ENCODE data around the gene GOLGA6A. TPM values are rescaled to one million over a fixed set of nuclear protein-coding genes. Genes with fewer than 3 reads are reported as not detected.
"Not testable (repeated sequence)": the region's sequence is repeated elsewhere in the genome, so short reads cannot be mapped to it uniquely, and the experiment has no call there.

The GOLGA6A gene, protein sequence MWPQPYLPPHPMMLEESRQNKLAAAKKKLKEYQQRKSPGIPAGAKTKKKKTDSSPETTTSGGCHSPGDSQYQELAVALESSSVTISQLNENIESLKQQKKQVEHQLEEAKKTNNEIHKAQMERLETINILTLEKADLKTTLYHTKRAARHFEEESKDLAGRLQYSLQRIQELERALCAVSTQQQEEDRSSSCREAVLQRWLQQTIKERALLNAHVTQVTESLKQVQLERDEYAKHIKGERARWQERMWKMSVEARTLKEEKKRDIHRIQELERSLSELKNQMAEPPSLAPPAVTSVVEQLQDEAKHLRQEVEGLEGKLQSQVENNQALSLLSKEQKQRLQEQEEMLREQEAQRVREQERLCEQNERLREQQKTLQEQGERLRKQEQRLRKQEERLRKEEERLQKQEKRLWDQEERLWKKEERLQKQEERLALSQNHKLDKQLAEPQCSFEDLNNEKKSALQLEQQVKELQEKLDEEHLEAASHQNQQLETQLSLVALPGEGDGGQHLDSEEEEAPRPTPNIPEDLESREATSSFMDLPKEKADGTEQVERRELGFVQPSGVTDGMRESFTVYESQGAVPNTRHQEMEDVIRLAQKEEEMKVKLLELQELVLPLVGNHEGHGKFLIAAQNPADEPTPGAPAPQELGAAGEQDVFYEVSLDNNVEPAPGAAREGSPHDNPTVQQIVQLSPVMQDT
- polyA plus RNA-seq (2012; ENCODE audit: insufficient read depth, insufficient read length, low read depth) = not detected

DNA sequence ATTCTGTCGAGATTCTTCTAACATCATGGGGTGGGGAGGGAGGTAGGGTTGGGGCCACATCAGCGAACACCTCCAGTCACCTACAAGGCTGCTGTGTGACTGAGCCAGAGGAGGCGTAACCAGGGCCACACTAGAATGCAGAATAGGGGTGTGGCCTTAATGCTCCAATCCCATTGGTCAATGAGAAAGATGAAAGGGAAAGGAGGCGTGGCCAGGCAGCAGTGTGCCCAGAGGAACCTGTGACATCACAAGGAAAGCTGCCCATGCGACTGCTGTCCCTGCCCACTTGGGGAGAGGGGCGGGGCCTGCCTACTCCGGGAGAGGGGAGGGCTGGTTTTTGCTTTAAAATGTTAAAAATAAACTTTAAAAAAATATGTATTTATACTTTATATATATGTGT, at the start of gene GOLGA6A:
Gene GOLGA6A, minus strand, starts transcription at position 101 of the 400 bp plus-strand sequence. Its CDS starts 41 bp downstream, at position 60.
- not testable (repeated sequence) for H3K9me3 ChIP-seq; H3K4me1 ChIP-seq; DNase-seq; H3K36me3 ChIP-seq; H3K27me3 ChIP-seq; H3K4me3 ChIP-seq (ENCODE audit: low read depth, low read length)

DNA sequence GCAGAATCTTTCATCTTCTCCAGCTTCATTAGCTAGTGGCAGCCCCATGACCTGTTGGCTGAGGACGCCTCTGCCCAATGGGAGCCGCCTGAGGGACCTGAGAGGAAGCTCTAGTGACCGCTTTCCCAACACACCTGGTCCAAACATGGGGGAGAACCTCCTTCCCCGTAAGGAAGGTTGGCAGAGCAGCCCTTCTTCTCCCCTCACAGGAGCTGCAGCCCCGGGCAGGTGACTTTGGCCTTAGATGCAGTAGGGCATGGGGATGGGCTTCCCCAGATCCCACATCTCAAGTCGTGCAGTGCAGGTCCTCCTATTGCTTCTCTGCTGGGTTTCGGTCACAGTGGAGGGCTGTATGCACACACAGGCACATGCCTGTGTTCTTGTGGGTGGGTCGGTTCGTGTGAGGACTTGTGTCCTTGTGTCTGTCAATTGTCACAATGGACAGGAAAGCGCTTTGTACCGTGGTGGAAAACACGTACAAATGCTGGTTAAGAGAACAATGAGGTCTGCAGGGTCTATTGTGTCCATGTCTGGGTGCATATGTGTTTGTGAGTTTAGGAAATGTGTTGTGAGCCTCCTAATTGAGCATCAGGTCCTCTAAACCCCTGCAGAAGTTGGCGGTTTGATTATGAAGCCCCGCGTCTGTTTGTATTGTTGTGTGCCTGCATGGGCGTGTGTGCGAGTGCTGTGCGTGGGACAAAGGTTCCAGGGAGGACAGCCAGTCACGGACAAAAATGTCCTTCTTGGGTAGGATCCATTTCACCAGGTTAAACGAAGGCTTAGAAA, 49.5 kb upstream of the GOLGA6A start:
- Histone ChIP-seq H3K9me3 (no peaks in the 10 kb centered on the region), H3K4me1 (peaks cover 13% of the 10 kb centered on the region), H3K4me3 (ENCODE audit: low read depth, low read length) (no peak overlapping the region), H3K27me3 (no peaks in the 10 kb centered on the region), H3K36me3 (no peaks in the 10 kb centered on the region)
- TF ChIP-seq, protein P1, sequence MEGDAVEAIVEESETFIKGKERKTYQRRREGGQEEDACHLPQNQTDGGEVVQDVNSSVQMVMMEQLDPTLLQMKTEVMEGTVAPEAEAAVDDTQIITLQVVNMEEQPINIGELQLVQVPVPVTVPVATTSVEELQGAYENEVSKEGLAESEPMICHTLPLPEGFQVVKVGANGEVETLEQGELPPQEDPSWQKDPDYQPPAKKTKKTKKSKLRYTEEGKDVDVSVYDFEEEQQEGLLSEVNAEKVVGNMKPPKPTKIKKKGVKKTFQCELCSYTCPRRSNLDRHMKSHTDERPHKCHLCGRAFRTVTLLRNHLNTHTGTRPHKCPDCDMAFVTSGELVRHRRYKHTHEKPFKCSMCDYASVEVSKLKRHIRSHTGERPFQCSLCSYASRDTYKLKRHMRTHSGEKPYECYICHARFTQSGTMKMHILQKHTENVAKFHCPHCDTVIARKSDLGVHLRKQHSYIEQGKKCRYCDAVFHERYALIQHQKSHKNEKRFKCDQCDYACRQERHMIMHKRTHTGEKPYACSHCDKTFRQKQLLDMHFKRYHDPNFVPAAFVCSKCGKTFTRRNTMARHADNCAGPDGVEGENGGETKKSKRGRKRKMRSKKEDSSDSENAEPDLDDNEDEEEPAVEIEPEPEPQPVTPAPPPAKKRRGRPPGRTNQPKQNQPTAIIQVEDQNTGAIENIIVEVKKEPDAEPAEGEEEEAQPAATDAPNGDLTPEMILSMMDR (IDR thresholded peaks at IDR 0.05; ENCODE audit: low read depth, low read length) = no peak
- DNase-seq = no peak

DNA sequence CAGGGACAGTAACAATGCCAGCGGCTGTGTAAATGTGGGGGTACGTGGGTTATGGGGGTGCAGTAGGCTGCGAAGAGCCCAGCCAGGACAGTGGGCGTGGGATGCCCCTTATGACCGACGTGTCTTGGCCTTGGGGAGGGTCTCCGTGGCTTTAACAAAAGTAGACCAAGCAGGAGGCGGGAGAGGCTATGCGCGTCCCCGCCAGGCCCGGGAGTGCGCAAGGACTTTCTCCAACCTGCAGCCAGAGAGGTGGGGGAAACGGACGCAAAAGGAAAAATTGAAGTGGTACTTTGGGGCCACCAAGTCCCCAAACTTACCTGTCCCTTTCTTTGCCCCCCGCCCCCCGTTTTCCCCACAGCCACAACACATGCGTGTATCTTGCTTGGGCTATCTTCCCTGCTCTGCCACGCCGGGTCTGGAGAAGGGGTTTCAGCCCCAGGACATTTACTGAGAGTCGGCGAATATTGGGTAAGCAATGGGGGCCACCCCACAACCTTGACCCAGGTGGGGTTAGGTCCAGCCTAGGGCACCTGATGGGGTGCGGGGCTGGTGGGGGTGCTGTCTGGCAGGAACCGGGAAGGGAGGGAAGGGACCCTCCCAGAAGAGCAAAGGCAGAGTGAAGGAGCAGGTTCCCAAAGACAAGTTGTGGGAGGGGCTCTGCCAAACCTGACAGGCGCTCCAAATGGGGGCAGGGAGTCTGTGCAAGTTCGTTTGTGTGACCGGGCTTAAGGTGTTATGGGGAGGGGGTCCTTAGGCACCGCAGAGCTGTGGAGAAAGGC, 48.7 kb upstream of the GOLGA6A start:
- no peaks in the 10 kb centered on the region for H3K27me3 ChIP-seq
- TF ChIP-seq, protein P1 (IDR thresholded peaks at IDR 0.05; ENCODE audit: low read depth, low read length) = no peak
- H3K4me3 ChIP-seq (ENCODE audit: low read depth, low read length) = no peak overlapping the region
- peaks cover 11% of the 10 kb centered on the region for H3K4me1 ChIP-seq
- no peaks in the 10 kb centered on the region for H3K36me3 ChIP-seq
- no peak for DNase-seq
- H3K9me3 ChIP-seq = no peaks in the 10 kb centered on the region

DNA sequence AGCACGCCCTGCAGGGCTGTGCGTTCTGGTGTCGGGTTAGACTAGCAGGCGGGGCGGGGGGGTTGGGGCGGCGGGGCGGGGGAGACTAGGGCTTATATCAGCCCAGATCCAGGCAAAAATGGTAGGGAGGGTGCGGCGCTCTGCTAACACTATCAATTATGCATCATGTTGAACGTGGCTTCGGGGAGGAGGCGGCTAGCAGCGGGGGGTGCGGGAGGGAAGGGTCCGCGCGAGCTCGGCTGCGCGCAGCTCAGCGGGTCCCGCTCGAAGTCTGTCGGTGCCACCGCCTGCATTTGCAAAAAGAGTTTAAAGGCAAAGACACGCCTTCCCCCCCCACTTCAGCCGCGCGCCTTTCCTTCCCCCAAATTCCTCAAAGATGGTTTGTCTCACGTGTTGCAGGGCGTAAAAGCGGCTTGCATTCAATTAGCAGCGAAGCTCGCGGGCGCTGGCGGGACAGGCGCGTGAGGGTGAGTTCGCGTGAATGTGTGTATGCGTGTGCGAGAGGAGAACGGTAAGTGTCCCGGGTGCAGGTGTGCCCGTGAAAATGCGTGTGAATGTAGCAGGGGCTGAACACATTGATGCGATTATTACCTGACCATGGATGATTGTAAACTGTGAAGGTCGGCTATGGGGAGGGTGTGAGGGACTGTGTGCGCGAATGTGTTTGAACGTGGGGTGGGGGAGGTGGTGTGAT, 48.0 kb upstream of the GOLGA6A start, which contains the start of gene ISLR2:
Gene ISLR2, plus strand, starts transcription at position 432 of the 694 bp plus-strand sequence. CDS start 2,169 bp downstream, outside the sequence.
- Histone ChIP-seq H3K27me3 (no peaks in the 10 kb centered on the region), H3K4me1 (peaks cover 11% of the 10 kb centered on the region), H3K9me3 (no peaks in the 10 kb centered on the region), H3K36me3 (no peaks in the 10 kb centered on the region), H3K4me3 (ENCODE audit: low read depth, low read length) (peak within 1 kb of the TSS; percentile 29)
- DNase-seq = peak; percentile 39
- TF ChIP-seq, protein P1 (IDR thresholded peaks at IDR 0.05; ENCODE audit: low read depth, low read length) = no peak

DNA sequence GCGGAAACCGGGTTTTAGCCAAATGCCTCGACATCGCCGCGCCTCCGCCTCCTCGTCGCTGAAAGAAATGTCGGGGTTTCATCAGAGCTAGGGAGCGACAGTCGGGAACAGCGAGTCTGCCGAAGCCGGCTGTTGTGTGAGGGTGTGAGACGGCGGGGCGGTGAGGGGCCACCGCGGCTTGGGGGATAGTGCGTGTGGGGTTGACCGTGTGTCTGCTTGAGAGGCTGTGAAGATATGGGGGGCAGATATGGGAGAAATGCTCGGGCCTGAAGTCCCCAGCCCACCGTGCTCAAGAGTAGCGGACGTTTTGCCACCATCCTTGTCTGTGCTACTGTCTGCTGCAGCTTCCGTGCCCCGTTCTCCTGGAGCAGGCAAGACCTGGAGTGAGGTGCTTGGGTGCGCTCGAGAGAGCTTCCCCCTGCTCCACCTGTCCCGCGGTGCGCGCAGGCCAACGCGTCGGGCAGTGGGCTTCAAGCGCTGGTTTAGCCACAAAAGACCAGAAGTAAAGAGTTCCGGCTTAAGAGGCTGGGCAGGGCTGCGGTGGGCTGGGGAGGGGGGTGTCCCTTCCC, 47.3 kb upstream of the GOLGA6A start:
- Histone ChIP-seq H3K4me1 (peaks cover 11% of the 10 kb centered on the region), H3K36me3 (no peaks in the 10 kb centered on the region), H3K27me3 (no peaks in the 10 kb centered on the region), H3K4me3 (ENCODE audit: low read depth, low read length) (no peak overlapping the region), H3K9me3 (no peaks in the 10 kb centered on the region)
- DNase-seq = no peak
- TF ChIP-seq, protein P1 (IDR thresholded peaks at IDR 0.05; ENCODE audit: low read depth, low read length) = no peak
